ENCODE measurements around the gene ASPN. TPM values are rescaled to one million over a fixed set of nuclear protein-coding genes. Genes with fewer than 3 reads are reported as not detected.

ASPN gene
- total and polyA plus RNA-seq, 2 of the 13 experiments (the other 11 are each of a cell fraction or from before 2014, with no cell fraction given), result not detected

GRCh38 chr9:92504881-92505280 is 22.6 kb upstream of the ASPN start:
- H3K4me3 ChIP-seq (replicated peaks in 1 of 3; ENCODE audit: insufficient read depth in 1 of 3, low read depth in 2 of 3, low read length in 3 of 3), result no peak overlapping the region
- H3K36me3 ChIP-seq (replicated peaks in 1 of 2; ENCODE audit: control insufficient read depth in 1 of 2, insufficient read depth in 2 of 2, low read length in 2 of 2), result no peaks in the 10 kb centered on the region
- no peak overlapping the region for H3K27ac ChIP-seq (ENCODE audit: extremely low read length, insufficient read depth, low read length)
- no peaks in the 10 kb centered on the region for H3K4me1 ChIP-seq (ENCODE audit: insufficient read depth, low read length)
- no peak for ATAC-seq
- no peaks in the 10 kb centered on the region for H3K79me2 ChIP-seq (ENCODE audit: insufficient read depth, low read length)
- in situ Hi-C loops (cut with HindIII; ENCODE audit: extremely low pct_ligation_motif_present, low pct_unique_long_range_greater_than_20kb), result loop anchor here (5.0 kb wide), 1 partner anchor 127 kb away; no protein-coding TSS in a partner anchor
- 100% methylated on average over 2 of the region's 2 CpGs for WGBS (ENCODE audit: low lambda C conversion rate)
- BruUV-seq (replicated peaks), result no TSS peak
- no peak for DNase-seq (ENCODE audit: low spot score)
- ChIA-PET CTCF (ENCODE audit: low intra/inter-chr PET ratio, low total read pairs) (no interaction called here), POLR2A (no interaction called here)
- H3K27me3 ChIP-seq (ENCODE audit: control insufficient read depth in 1 of 2, insufficient read depth in 2 of 2, low read length in 2 of 2), result no peaks in the 10 kb centered on the region
- no peak for FAIRE-seq
- no peak overlapping the region for H3K9ac ChIP-seq (ENCODE audit: insufficient read depth, low read depth, low read length)
- no peaks in the 10 kb centered on the region for H3K9me3 ChIP-seq (ENCODE audit: low read length)
- no peak overlapping the region for H3K4me2 ChIP-seq (ENCODE audit: low read depth, low read length)
- intact Hi-C loops (cut with micrococcal nuclease; ENCODE audit: unreplicated experiment), result no loop called here
- H4K20me1 ChIP-seq (ENCODE audit: insufficient read depth, low read length), result no peaks in the 10 kb centered on the region
- no peak overlapping the region for H2AFZ ChIP-seq (ENCODE audit: low read length)
- TF ChIP-seq ZNF670 (CRISPR knock-in tag; IDR thresholded peaks at IDR 0.05; ENCODE audit: borderline replicate concordance) (no peak), NR0B2 (CRISPR knock-in tag; IDR thresholded peaks at IDR 0.05) (no peak), ELK4 (CRISPR knock-in tag; IDR thresholded peaks at IDR 0.05; ENCODE audit: borderline replicate concordance) (no peak), ZNF101 (CRISPR knock-in tag; IDR thresholded peaks at IDR 0.05; ENCODE audit: borderline replicate concordance, low read depth) (no peak), ZNF839 (CRISPR knock-in tag; IDR thresholded peaks at IDR 0.05; ENCODE audit: borderline replicate concordance) (no peak), ZNF619 (CRISPR knock-in tag; IDR thresholded peaks at IDR 0.05) (no peak), NFATC3 (CRISPR knock-in tag; IDR thresholded peaks at IDR 0.05) (no peak), WIZ (CRISPR knock-in tag; IDR thresholded peaks at IDR 0.05) (no peak), YEATS4 (CRISPR knock-in tag; IDR thresholded peaks at IDR 0.05; ENCODE audit: borderline replicate concordance) (no peak), ZNF317 (CRISPR knock-in tag; IDR thresholded peaks at IDR 0.05) (no peak), SNRNP70 (IDR thresholded peaks at IDR 0.05; ENCODE audit: low read depth, low read length) (no peak), ZNF296 (CRISPR knock-in tag; conservative IDR thresholded peaks at IDR 0.05) (no peak), CSRNP2 (CRISPR knock-in tag; conservative IDR thresholded peaks at IDR 0.05; ENCODE audit: low read depth) (no peak), ZNF781 (CRISPR knock-in tag; IDR thresholded peaks at IDR 0.05; ENCODE audit: borderline replicate concordance, not compliant biosample characterization) (no peak), ZNF563 (CRISPR knock-in tag; IDR thresholded peaks at IDR 0.05) (no peak), ZNF609 (CRISPR knock-in tag; IDR thresholded peaks at IDR 0.05; ENCODE audit: borderline replicate concordance) (no peak)

Data from HepG2 (cell line).